HG02870 (cell line): ENCODE measurements around the gene DIS3L2.
A peak's percentile ranks its signal among the peaks of the same experiment; 100 is the strongest.

Experiments used
- ATAC-seq: cut with Tn5 transposase; IDR thresholded peaks from one replicate; pipeline ENCODE4 v1.9.1; 2021; ENCODE audit warnings: mild to moderate bottlenecking, moderate library complexity; ENCODE audit not compliant: unreplicated experiment

Gene DIS3L2

DNA sequence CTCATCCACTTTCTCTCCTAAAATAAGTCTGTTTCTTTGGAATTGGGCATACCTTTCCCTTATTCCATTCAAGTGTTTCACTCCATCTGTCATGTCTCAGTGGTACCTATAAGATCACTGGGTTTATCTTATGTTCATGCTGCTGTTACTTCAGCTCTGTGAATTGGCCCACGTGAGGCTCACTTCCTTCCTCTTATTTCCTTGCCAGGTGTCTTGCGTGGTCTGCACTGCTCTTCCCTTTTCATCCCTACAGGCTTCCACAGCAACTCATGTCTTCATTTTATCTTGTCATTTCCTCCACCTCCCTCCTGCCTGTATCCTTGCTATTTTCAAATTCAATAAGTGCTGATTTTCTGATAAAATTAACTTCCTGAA, 258.0 kb downstream of the DIS3L2 start:
- ATAC-seq: no peak

GRCh38 chr2:232219932-232220331, 258.4 kb downstream of the DIS3L2 start:
- ATAC-seq: no peak

DNA sequence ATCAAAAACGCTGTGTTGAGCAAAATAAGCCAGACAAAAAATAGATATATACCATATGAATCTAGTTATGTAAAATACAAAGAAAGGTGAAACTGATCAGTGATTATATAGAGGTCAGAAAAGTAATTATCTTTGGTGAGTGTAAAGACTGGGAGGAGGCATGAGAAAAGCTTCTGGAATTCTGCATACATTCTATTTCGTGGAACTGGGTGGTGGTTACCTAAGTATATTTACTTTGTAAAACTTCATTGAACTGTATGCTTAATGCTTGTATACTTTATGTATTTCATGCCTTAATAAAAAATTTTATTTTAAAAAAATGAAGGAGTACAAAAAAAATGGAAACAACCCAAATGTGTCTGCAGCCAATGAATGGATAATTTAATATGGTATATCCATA, 263.9 kb downstream of the DIS3L2 start:
- ATAC-seq: no peak

DNA sequence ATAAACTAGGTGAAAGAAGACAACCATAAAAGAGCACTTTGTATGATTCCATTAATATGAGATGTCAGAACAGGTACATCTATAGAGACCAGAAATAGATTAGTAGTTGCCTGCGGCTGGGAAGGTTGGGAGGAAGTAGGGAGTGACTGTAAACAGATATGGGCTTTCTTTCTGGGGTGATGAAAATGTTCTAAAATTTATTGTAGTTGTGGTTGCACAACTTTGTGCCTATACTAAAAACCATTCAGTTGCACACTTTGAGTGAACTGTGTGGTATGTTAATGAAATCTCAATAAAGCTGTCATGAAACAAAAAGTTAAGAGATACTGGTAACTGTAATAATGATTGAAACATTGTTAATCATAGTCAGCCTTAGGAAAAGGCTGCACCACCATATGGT, 264.4 kb downstream of the DIS3L2 start:
- no peak for ATAC-seq

DNA sequence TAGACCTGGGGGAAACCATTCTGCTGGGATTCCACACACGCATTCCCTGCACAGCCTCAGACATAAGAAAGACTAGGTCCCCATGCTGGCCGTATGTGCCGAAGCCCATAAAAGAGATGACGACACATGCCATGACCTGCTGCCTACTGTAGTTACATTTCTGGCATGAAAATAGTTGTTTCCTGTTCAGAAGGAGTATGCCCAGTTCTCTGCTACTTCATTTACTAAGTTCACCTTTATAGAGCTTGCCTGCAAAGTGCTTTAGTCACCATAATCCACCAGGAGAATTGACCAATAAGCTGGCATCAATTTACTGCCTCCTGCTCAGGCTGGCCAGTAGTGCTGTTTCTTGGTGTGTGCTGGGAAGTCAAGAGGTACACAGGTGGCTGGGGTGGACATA, 266.8 kb downstream of the DIS3L2 start:
- no peak for ATAC-seq

DNA sequence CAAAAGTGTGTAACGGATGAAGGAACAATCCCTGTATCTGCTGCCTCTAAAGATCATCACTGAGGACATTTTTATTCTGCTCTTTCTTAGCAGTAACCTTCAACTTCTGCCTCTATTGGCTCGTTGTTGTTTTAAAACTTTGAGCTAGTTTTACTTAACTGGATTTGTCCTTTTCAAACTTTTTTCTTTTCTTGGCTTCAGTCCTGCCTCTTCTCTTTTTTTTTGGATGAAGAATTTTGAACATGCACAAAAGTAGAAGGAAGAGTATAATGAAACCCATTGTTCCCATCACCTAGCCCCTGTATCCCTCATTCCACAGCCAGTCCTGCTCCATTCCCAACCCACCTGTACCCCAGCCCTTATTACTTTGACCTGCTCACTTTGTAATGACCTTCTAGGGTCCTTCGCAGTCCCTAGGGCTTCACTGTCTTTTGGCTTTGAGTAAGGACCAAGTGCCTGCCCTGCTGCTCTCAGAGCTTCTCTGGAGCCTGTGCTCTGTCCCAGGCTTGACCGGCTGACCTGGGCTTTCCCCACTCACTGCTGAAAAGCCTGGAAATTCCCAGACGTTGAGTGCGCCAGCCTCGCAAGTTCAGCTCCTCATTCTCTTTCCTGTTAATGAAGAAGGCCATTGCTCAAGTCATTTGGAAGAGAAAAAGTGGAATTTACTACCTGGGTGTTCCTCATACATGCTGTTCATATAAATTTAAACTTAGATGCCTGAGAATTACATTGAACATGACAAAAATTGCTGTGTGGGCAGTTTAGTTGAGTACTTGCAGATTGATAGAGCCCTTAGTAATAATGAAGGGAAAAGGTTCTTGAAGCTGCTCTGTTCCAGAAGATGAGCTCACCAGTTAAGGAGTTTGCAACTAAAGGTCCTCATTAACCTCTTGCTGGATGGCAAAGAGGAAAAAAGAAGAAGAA, 267.7 kb downstream of the DIS3L2 start:
- ATAC-seq: no peak

- ATAC-seq: no peak
Measured at GRCh38 chr2:232229911-232230310, 268.4 kb downstream of the DIS3L2 start.

DNA sequence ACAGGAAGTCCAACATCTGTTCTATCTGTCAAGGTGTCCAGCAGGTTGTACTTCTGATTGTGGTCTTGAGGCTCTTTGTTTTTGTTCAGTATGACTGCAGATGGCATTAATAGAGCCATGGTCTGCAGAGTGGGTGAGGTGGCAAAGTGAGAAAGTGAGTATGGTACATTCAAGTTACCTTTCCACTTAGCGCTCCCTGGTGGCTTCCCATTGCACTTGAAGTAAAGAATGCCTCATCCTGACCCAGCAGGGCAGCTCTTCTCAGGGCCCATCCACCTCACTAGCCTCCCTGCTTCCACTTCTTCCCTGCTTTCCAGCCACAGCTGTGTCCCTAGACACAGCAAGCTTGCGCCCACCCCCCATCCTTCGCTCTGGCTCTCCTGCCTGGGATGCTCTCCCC, 269.0 kb downstream of the DIS3L2 start:
- no peak for ATAC-seq

- ATAC-seq: no peak
Measured at GRCh38 chr2:232231554-232231953, 270.0 kb downstream of the DIS3L2 start.

GRCh38 chr2:232232915-232233314, 271.4 kb downstream of the DIS3L2 start:
- no peak for ATAC-seq

DNA sequence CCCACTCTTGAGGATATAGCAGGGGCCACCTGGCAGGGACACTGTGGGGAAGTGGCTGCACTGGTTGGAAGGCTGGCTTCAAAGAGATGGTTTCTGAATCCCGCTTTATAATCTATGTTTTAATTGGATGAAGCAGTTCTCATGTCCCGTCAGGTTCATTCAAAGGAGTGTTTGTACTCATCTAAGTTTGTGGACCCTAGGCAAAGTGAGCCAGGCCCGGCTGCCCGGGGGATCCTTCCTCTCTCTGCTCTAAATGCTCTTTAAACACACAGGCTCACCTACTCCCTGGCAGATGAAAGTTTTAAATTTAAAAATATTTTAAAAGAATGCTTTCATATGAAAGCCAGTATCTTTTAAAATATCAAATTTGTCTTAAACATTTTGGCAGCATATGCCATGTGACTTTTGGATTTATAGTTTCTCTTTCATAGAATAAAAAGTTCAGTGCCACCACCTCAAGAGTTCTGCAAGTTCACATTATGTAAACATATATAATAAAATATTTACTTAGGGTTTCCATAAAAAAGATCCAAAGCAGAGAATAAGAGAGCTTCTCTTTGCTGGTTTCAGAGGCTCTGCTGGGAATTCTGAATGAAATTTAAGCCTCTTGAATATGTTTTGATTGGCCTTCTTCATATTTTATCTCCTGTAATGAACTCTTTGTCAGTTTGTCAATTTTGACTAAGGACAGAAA, 273.6 kb downstream of the DIS3L2 start:
- no peak for ATAC-seq

DNA sequence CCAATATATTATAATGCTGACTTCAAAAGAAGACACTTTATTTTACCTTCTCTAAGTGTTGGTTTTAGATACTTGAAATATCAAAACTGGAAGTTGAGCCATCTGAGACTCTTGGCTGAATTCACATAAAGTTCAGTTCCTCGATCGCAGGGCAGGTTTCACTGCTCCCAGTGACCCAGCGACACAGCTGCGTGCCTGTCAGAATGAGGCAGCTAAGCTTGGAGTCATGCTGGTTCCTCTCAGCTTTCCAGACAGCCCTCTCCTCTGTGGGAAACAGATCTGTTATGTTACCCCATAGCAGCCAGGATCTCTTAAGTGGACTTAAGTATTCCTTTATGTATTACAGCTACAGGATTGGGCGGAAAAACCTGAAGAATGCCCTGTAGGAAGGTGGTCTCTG, 274.2 kb downstream of the DIS3L2 start:
- no peak for ATAC-seq

- ATAC-seq: peak; percentile 75
Measured at GRCh38 chr2:232236200-232236599, 274.7 kb downstream of the DIS3L2 start.

GRCh38 chr2:232237464-232237863, 276.0 kb downstream of the DIS3L2 start:
- no peak for ATAC-seq

GRCh38 chr2:232238108-232238507, 276.6 kb downstream of the DIS3L2 start:
- no peak for ATAC-seq

- ATAC-seq: no peak
Measured at GRCh38 chr2:232238596-232238995, 277.1 kb downstream of the DIS3L2 start.

- ATAC-seq: no peak
Measured at GRCh38 chr2:232239951-232240681, 278.6 kb downstream of the DIS3L2 start.

- no peak for ATAC-seq
Measured at GRCh38 chr2:232240906-232241305, 279.4 kb downstream of the DIS3L2 start.

DNA sequence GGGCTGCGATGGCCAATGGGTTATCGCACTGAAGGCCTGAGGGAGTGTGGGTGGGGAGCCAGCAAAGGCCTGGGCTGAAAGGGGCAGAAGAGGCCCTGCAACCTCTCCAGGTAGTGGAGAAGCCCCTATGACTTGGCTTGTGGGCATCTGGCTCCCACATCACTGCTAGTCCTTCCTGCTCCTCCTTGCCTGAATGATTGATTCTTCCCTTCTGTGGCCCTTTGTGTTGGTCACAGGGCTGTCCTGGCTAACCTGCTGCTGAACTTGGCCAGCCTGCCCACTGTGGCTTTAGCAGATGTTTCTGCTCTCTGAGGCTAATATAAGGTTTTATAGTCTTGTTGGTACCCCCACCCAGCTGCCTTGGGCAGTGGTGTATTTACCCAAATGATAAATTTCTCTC, 280.8 kb downstream of the DIS3L2 start:
- ATAC-seq: no peak

DNA sequence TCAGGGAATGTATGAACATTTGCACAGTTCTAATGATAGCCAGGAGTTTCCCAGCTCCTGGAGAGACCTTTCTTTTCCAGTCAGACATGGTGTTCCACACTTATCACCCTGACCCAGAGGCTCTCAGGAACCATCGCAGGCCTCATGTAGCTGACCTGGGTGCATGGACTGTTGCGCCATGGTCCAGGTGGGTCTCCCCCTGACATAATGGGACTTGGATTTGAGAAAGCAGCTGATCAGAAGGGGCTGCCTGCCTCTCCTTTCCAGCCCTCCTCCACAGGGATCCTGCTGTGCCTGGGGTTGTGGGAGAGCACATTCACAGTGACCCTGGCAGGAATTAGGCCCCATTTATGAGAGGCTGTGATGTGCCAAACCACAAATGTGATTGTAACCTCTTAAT, 283.6 kb downstream of the DIS3L2 start:
- ATAC-seq: no peak

DNA sequence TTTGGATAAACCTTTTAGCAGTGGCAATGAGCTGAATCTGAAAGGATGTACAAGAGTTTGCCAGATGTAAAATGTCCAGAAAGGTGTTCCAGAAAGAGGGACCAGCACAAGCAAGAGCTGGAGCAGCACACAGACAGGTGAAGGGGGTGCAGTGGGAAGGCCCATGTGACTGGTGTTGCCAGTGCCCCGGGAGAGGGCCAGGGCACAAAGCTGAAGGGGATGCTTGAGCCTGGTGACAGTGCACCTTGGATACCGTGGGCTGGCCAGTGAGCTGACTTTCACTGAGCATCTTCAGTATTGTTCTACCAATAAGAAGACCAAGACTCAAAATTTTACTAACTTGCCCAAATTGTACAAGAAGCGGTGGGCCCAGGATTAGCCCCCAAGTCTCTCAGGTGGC, 284.7 kb downstream of the DIS3L2 start:
- ATAC-seq: no peak

DNA sequence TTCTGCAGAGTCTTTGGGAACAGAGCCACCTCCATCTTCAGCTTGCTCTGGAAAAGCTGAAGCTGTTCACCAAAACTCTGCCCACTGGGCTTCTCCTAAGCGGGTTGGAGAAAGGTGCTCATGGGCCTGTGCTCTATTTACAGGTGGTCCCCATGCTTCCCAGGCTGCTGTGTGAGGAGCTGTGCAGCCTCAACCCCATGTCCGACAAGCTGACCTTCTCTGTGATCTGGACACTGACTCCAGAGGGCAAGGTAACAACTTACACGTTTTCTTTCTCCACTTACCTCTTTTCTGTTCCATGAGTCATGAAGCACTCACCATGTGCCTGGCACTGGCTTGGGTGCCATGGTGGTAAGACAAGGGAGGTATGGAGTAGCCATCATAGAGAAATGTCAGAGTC, 287.6 kb downstream of the DIS3L2 start:
- ATAC-seq: no peak
